Gastrocnemius medialis (tissue), 4 donors: ENCODE data around the gene MAEA.

Experiments used
- POLR2A ChIP-seq, 2 donors: fragments of 450-650 bp; IDR thresholded peaks; one replicate each; pipeline ENCODE4 v1.6.1; 2017; ENCODE audit warnings: antibody characterized with exemption in 2 of 2, mild to moderate bottlenecking in 2 of 2, moderate library complexity in 2 of 2
- TF ChIP-seq, protein P1 (sequence below), 5 experiments: fragments of 450-650 bp in 3 of 5; fragments of 200-600 bp in 2 of 5; sonication (generic) in 2 of 5; IDR thresholded peaks in 4 of 5; conservative IDR thresholded peaks in 1 of 5; 1 replicate in 4 of 5; 2 replicates in 1 of 5; pipeline ENCODE4 v1.5.1; 2016 to 2019; ENCODE audit warnings: antibody characterized with exemption in 5 of 5, mild to moderate bottlenecking in 3 of 5, moderate library complexity in 3 of 5

DNA sequence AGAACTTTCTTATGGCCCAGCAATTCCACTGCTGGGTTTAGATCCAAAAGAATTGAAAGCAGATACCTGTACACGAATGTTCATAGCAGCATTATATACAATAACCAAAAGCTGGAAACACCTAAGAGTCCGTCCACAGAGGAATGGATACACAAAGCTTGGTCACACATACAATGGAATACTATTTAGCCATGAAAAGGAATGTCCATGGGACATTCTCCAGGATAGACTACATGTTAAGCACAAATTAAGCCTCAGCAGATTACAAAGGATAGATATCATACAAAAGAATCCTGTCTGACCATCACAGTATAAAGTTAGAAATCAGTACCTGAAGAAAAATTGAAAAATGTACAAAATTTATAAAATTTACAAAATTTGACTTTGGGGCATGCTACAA, 12.7 kb upstream of the MAEA start:
- TF ChIP-seq, protein P1, sequence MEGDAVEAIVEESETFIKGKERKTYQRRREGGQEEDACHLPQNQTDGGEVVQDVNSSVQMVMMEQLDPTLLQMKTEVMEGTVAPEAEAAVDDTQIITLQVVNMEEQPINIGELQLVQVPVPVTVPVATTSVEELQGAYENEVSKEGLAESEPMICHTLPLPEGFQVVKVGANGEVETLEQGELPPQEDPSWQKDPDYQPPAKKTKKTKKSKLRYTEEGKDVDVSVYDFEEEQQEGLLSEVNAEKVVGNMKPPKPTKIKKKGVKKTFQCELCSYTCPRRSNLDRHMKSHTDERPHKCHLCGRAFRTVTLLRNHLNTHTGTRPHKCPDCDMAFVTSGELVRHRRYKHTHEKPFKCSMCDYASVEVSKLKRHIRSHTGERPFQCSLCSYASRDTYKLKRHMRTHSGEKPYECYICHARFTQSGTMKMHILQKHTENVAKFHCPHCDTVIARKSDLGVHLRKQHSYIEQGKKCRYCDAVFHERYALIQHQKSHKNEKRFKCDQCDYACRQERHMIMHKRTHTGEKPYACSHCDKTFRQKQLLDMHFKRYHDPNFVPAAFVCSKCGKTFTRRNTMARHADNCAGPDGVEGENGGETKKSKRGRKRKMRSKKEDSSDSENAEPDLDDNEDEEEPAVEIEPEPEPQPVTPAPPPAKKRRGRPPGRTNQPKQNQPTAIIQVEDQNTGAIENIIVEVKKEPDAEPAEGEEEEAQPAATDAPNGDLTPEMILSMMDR (IDR thresholded peaks at IDR 0.05 in 4 of 5, conservative IDR thresholded peaks at IDR 0.05 in 1 of 5), result no peak
- TF ChIP-seq POLR2A (IDR thresholded peaks at IDR 0.05), result no peak
